Hepatocyte (in vitro differentiated cells): ENCODE data around the gene PHF2. TPM values are rescaled to one million over a fixed set of nuclear protein-coding genes. Genes with fewer than 3 reads are reported as not detected.

Source experiments
- DNase-seq: peaks from one replicate; pipeline ENCODE4 v3.0.0-alpha.2; 2016; ENCODE audit warnings: low spot score
- H2AFZ ChIP-seq: fragments of 200-600 bp; sonication (generic); 2 replicates; pipeline ENCODE4 v1.6.0; 2016; ENCODE audit warnings: antibody characterized with exemption, mild to moderate bottlenecking
- H3K27ac ChIP-seq: fragments of 200-600 bp; sonication (generic); 2 replicates; pipeline ENCODE4 v1.5.1; 2016; ENCODE audit warnings: mild to moderate bottlenecking
- H3K27me3 ChIP-seq: fragments of 200-600 bp; sonication (generic); 2 replicates; pipeline ENCODE4 v1.6.1; 2016
- H3K36me3 ChIP-seq: fragments of 200-600 bp; sonication (generic); replicated peaks from 2 replicates; pipeline ENCODE4 v1.5.1; 2016; ENCODE audit warnings: low read depth; ENCODE audit not compliant: insufficient read depth
- H3K4me1 ChIP-seq: fragments of 200-600 bp; sonication (generic); 2 replicates; pipeline ENCODE4 v1.5.1; 2016; ENCODE audit warnings: mild to moderate bottlenecking, moderate library complexity; ENCODE audit not compliant: insufficient read depth
- H3K4me2 ChIP-seq: fragments of 200-600 bp; sonication (generic); 2 replicates; pipeline ENCODE4 v1.6.0; 2016
- H3K4me3 ChIP-seq: fragments of 200-600 bp; sonication (generic); 2 replicates; pipeline ENCODE4 v1.5.1; 2016; ENCODE audit warnings: mild to moderate bottlenecking
- H3K79me2 ChIP-seq: fragments of 200-600 bp; sonication (generic); 2 replicates; pipeline ENCODE4 v1.6.0; 2017; ENCODE audit warnings: mild to moderate bottlenecking
- H3K9me2 ChIP-seq: fragments of 200-600 bp; sonication (generic); replicated peaks from 2 replicates; pipeline ENCODE4 v1.6.0; 2017; ENCODE audit warnings: mild to moderate bottlenecking; ENCODE audit not compliant: insufficient read depth
- H3K9me3 ChIP-seq: fragments of 200-600 bp; sonication (generic); 2 replicates; pipeline ENCODE4 v1.5.1; 2016; ENCODE audit warnings: low read depth, mild to moderate bottlenecking
- H4K20me1 ChIP-seq: fragments of 200-600 bp; sonication (generic); 2 replicates; pipeline ENCODE4 v1.6.0; 2016; ENCODE audit warnings: mild to moderate bottlenecking; ENCODE audit not compliant: insufficient read depth, poor library complexity, severe bottlenecking
- CTCF ChIP-seq: fragments of 200-600 bp; sonication (generic); IDR thresholded peaks from 2 replicates; pipeline ENCODE4 v1.5.1; 2016; ENCODE audit warnings: antibody characterized with exemption, mild to moderate bottlenecking; ENCODE audit not compliant: poor library complexity
- EZH2 ChIP-seq: fragments of 200-600 bp; sonication (generic); IDR thresholded peaks from 2 replicates; pipeline ENCODE4 v1.6.1; 2016; ENCODE audit warnings: antibody characterized with exemption, mild to moderate bottlenecking, borderline replicate concordance
- EZH2phosphoT487 ChIP-seq: fragments of 200-600 bp; sonication (generic); IDR thresholded peaks from one replicate; pipeline ENCODE4 v1.6.1; 2018; ENCODE audit warnings: antibody characterized with exemption, mild to moderate bottlenecking, low read depth, moderate library complexity; ENCODE audit not compliant: unreplicated experiment, severe bottlenecking
- WGBS: methylation state at CpG from one replicate; pipeline ENCODE4 v1.1.6; 2016; ENCODE audit warnings: low lambda C conversion rate; ENCODE audit errors: missing lambda C conversion rate; 5-methylcytosine and 5-hydroxymethylcytosine counted together
- polyA plus RNA-seq: library from polyadenylated mRNA; unstranded; fragments of >200 nt; fragmentation: Nextera tagmentation; extraction: Ambion mirVana; gene quantifications from 2 replicates; pipeline ENCODE4 v1.2.1, GENCODE V29; 2016
- total RNA-seq: library from RNA; depleted of rRNA; stranded (reverse); fragments of >200 nt; gene quantifications from 2 replicates; pipeline ENCODE4 v1.2.3, GENCODE V29; 2014

PHF2 gene
- total and polyA plus RNA-seq, 2 experiments from 2014 or later: 10.5 to 19.8 TPM

GRCh38 chr9:93662952-93663572 lies 86.7 kb downstream of the PHF2 start:
- TF ChIP-seq EZH2phosphoT487: no peak
- TF ChIP-seq CTCF: no peak
- no peak for TF ChIP-seq EZH2
- no peaks in the 10 kb centered on the region for H3K4me1 ChIP-seq
- H3K36me3 ChIP-seq: no peaks in the 10 kb centered on the region
- no peaks in the 10 kb centered on the region for H3K27me3 ChIP-seq
- 87% methylated on average over 9 of the region's 9 CpGs for WGBS
- no peak overlapping the region for H3K4me3 ChIP-seq
- no peak overlapping the region for H3K4me2 ChIP-seq
- H3K79me2 ChIP-seq: no peaks in the 10 kb centered on the region
- H3K27ac ChIP-seq: no peak overlapping the region
- H3K9me3 ChIP-seq: no peaks in the 10 kb centered on the region
- DNase-seq: no peak
- H4K20me1 ChIP-seq: no peaks in the 10 kb centered on the region
- no peak overlapping the region for H2AFZ ChIP-seq
- H3K9me2 ChIP-seq: no peaks in the 10 kb centered on the region

- no peaks in the 10 kb centered on the region for H3K27me3 ChIP-seq
- no peaks in the 10 kb centered on the region for H3K9me3 ChIP-seq
- no peaks in the 10 kb centered on the region for H3K36me3 ChIP-seq
- H3K27ac ChIP-seq: no peak overlapping the region
- no peak for DNase-seq
- H4K20me1 ChIP-seq: no peaks in the 10 kb centered on the region
- H3K4me3 ChIP-seq: no peak overlapping the region
- no peaks in the 10 kb centered on the region for H3K9me2 ChIP-seq
- no peak for TF ChIP-seq CTCF
- no peak for TF ChIP-seq EZH2phosphoT487
- TF ChIP-seq EZH2: no peak
- H2AFZ ChIP-seq: no peak overlapping the region
- no peaks in the 10 kb centered on the region for H3K4me1 ChIP-seq
- H3K4me2 ChIP-seq: no peak overlapping the region
- no peaks in the 10 kb centered on the region for H3K79me2 ChIP-seq
- WGBS: 98% methylated on average over 15 of the region's 16 CpGs
Measured at GRCh38 chr9:93663877-93664548, 87.6 kb downstream of the PHF2 start.

- H3K9me3 ChIP-seq: no peaks in the 10 kb centered on the region
- H3K4me3 ChIP-seq: no peak overlapping the region
- 95% methylated on average over 15 of the region's 15 CpGs for WGBS
- H3K36me3 ChIP-seq: no peaks in the 10 kb centered on the region
- no peaks in the 10 kb centered on the region for H3K79me2 ChIP-seq
- DNase-seq: no peak
- no peak overlapping the region for H3K27ac ChIP-seq
- TF ChIP-seq CTCF: no peak
- no peak for TF ChIP-seq EZH2phosphoT487
- no peak for TF ChIP-seq EZH2
- H3K4me2 ChIP-seq: no peak overlapping the region
- H4K20me1 ChIP-seq: no peaks in the 10 kb centered on the region
- no peaks in the 10 kb centered on the region for H3K27me3 ChIP-seq
- no peaks in the 10 kb centered on the region for H3K9me2 ChIP-seq
- no peak overlapping the region for H2AFZ ChIP-seq
- H3K4me1 ChIP-seq: no peaks in the 10 kb centered on the region
Measured at GRCh38 chr9:93664549-93665120, 88.3 kb downstream of the PHF2 start.
